ENCODE measurements around the gene PCGF3.

Gene PCGF3, protein sequence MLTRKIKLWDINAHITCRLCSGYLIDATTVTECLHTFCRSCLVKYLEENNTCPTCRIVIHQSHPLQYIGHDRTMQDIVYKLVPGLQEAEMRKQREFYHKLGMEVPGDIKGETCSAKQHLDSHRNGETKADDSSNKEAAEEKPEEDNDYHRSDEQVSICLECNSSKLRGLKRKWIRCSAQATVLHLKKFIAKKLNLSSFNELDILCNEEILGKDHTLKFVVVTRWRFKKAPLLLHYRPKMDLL

DNA sequence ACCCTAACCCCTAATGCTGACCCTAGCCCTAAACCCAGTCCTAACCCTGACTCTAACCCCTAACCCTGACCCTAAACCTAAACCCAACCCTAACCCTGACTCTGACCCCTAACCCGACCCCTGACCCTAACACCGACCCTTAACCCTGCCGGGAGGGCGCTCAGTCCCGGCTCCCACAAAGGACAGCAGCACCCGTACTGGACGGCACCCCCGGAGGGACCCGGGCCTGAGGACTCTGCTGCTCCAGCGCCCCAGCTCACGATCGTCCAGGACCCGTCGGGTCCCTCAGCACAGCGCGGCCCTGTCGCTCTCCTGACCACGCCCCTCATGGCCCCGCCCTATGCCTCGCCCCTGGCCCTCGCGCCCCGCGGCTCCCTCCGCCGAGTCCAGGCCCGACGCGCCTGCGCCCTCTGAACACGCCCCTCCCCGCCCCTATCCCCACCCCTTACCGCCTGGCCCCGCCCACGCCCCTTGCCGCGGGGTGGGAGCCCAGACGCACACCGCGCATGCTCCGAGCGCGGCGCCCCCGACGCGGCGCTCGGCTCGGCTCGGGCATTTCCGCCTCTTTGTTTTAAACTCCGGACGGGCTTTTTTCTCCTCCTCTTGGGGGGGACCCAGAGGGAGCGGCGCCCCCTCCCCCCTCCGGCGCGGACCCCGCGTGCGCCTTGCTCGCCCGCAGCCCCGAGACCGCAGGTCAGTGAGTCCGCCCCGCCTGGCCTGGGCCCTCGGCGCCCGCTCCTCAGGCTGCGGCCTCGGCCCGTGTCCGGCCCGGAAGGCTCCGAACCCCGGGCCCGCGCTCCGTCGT, at the start of gene PCGF3:
PCGF3 (plus strand) TSS at position 555 of the 805 bp plus-strand sequence. CDS start 27,849 bp downstream, outside the sequence.
- peak; percentile 99 for DNase-seq

DNA sequence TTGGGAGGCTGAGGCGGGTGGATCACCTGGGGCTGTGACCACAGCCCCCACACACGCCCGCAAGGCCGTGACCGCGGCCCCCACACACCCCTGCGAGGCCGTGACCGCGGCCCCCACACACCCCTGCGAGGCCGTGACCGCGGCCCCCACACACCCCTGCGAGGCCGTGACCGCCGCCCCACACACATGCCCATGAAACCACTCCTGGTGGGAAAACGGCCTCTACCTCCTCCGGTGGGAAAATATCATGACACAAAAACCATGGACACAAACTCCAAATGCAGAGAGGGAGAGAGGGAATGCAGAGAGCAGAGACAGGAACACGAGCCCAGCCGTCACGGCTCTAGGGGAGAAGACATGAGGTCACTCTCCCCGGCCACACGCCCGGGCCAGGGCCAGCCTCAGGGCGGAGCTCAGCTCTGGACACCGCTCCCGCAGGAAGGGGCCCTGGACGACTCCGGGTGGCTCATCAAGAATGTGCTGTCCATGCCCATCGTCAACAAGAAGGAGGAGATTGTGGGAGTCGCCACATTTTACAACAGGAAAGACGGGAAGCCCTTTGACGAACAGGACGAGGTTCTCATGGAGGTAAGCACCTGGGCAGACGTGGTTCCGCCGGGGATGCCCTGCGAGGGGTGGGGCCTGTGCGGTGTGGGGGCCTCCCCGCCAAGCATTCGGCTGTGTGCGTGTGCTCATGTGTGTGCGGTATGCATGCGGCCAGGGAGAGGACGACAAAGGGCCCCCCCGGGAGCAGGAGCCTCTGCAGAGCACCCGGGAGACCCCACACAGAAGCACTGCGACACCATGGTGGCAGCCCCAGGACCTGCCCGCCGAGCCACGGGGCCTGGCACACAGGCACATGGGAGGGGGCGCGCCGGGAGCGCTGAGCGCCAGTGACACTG, 48.9 kb upstream of the PCGF3 start:
- DNase-seq: no peak

DNA sequence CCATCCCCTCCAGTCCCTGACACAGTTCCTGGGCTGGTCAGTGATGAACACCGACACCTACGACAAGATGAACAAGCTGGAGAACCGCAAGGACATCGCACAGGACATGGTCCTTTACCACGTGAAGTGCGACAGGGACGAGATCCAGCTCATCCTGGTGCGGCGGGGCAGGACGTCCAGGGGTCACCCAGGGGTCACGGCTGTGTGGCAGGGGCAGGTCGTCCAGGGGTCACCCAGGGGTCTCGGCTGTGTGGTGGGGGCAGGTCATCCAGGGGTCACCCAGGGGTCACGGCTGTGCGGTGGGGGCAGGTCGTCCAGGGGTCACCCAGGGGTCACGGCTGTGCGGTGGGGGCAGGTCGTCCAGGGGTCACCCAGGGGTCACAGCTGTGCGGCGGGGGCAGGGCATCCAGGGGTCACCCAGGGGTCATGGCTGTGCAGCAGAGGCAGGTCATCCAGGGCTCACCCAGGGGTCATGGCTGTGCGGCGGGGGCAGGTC, 48.2 kb upstream of the PCGF3 start:
- no peak for DNase-seq

DNA sequence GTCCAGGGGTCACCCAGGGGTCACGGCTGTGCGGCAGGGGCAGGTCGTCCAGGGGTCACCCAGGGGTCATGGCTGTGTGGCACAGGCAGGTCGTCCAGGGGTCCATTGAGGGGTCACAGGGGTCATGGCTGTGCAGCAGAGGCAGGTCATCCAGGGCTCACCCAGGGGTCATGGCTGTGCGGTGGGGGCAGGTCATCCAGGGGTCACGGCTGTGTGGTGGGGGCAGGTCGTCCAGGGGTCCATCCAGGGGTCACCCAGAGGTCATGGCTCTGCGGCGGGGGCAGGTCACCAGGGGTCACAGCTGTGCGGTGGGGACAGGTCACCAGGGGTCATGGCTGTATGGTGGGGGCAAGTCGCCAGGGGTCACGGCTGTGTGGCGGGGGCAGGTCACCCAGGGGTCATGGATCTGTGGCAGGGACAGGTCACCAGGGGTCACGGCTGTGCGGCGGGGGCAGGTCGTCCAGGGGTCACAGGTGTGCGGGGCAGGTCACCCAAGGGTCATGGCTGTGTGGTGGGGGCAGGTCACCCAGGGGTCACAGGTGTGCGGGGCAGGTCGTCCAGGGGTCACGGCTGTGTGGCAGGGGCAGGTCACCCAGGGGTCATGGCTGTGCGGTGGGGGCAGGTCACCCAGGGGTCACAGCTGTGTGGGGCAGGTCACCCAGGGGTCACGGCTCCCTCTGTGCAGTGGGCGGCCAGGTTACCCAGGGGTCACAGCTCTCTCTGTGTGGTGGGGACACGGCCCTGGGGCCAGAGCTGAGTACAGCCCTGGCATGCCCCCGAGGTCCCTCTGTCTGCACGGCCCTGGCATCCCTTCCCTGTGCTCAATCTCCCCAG, 47.6 kb upstream of the PCGF3 start:
- no peak for DNase-seq

DNA sequence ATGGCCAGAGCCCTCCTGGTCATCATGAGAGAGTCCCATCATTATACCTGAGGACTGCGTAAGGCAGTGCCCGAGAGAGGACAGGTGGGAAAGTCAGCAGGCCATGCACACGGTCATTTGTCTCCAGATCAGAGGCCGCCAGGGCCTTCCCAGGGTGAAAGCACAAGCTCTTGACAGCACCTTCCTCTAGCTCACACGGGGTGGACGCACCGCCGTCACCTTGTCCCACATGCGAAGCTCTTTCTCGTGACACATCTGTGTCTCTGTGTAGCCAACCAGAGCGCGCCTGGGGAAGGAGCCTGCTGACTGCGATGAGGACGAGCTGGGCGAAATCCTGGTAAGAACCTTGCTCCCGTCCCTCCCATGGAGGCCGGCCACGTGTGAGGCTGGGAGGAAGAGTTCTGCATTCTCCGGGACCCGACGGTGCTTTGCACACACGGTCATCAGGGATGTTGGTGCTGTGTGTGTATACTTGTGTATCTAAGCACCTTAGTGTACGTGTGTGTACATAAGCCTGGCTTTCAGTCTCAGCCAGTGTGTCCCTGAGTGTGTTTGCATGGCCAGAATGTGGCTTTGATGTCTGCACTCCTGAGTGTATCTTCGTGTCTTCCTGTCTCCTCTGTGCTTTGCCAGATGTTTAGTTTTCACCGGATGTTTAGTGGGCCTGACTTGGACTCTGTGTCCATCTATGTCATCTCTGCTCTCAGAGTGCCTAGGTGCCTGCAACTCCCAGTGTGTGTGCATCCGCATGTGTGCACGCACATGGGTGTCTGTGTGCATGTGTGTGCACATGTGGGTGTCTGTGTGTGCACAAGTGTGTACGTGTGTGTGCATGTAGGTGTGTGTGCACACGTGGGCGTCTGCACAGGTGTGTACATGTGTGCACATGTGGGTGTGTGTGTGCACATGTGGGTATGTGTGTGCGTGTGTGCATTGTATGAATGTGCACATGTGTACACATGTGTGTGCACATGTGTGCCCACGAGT, 46.7 kb upstream of the PCGF3 start:
- no peak for DNase-seq

DNA sequence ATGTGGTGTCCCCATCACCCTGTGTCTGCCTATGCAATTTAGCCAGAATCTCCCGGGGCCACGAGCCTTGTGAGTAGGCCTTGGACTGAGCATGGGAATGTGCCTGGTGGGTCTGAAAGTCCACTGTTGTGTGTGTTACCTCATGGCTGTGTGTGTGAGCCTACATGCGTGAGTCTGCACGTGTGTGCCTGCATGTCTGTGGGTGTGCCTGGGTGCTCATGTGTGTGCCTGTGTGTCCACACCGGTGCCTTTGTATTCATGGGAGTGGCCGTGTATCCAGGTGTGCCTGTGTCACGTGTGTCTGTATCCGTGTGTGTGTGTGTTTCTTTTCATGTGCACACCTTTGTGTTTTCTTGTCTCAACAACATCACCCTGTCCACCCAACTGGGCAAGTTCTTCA, 45.8 kb upstream of the PCGF3 start:
- DNase-seq: no peak

DNA sequence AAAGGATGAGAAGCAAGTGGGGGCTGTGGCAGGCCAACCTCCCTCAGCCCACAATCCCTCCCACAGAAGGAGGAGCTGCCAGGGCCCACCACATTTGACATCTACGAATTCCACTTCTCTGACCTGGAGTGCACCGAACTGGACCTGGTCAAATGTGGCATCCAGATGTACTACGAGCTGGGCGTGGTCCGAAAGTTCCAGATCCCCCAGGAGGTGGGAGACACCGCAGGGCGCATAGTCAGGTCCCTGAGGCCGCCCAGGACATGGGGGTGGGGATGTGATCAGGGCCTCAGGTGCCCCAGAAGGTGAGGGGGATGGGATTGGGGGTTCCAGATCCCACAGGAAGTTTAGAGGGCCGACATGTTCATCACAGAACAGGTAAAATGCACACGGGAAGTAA, 45.2 kb upstream of the PCGF3 start:
- no peak for DNase-seq

DNA sequence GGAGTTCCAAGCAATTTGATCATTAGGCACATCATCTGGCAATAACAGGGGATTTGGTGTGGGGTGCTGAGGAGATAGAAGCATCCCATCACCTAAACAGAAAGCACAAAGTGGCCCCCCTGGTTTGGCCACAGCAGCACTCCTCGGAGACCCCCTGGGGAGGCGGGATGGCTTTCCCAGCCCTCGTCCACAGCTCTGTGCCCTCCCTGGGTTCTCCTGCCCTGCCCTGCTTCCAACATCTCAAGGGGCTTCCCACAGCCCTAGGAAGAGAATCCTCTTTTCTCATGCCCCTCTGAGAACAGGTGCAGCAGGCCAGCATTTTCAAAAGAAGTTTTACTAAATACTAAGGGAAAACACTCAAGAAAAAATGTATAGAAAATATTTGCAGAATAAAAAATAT, 44.4 kb upstream of the PCGF3 start:
- no peak for DNase-seq

DNA sequence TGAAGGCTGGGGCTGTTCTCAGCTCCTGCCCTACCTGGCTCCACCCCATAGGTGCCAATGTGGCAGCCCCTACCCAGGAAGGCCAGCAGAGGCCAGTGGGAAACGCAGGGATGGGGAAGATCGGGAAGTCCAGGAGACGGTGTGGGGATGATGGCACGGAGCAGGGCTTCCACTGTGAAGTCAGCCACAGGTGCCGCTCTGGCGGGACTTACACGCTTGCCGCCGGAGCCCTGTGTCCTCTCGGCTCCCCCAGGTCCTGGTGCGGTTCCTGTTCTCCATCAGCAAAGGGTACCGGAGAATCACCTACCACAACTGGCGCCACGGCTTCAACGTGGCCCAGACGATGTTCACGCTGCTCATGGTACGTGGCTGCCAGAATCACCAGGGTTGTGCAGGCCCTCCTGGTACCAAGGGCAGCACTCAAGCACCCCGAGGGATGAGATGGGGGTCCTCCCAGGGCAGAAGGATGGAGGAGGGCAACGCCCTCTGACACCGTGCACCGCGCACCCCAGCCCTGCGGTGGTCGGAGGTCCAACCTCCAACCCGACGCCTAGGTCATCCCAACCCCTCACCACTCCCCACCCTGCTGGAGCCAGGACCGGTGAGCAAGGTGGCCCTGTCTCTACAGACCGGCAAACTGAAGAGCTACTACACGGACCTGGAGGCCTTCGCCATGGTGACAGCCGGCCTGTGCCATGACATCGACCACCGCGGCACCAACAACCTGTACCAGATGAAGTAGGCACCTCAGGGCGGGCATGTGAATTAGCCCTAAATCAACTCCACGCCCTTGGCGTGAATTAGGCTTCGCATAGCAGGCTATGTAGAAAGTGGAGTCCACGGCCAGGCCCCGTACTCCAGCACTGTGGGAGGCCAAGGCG, 43.5 kb upstream of the PCGF3 start:
- peak; percentile 51 for DNase-seq

DNA sequence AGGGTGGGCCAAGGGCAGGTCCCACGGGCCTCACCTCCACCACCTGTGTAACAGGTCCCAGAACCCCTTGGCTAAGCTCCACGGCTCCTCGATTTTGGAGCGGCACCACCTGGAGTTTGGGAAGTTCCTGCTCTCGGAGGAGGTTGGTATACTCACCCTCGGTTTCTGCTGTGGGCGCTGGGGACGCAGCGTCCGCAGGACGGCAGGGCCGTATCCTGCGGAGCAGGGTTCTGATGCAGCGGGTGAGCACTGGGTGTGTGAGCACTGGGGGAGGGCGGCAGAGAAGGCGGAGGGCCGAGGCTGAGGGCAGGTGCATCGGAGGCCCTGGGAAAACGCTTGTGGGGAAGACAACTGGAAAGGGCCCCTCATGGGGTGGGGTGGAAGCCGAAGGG, 42.6 kb upstream of the PCGF3 start:
- no peak for DNase-seq

DNA sequence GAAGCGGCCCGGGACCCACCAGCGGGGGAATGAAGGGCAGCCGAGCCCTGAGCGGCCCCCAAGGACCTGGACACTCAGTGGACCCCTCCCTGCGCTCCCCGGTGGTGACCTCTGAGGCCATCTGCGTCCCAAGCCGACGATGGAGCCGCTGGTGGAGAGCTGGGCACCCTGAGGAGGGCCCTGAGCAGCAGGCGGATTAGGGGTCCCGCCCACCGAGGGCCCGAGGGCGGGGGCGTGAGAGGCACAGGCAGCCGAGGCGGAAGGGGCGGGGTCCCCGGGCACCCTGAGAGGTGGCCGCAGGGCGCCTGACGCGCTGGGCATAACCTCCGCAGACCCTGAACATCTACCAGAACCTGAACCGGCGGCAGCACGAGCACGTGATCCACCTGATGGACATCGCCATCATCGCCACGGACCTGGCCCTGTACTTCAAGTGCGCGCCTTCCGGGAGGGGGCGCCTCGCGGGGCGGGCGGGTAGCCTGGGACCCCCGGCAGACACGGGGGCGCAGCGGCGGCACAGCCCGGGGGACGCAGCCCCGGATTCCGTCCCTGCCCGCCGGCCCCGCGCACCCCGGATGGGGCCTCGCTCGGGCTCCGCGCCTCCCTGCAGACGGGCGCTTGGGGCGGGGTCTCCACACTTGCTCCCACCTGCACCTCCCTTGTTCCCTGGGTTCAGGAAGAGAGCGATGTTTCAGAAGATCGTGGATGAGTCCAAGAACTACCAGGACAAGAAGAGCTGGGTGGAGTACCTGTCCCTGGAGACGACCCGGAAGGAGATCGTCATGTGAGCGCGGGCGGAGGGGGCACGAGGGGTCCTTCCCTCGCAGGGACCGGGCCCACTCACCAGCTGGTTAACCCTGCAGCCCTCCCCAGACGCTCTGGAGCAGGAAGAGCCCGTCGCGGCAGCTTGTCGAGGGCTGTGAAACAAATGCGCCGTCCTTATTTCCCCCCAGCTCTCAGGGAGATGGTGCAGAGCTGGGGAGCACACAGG, 41.9 kb upstream of the PCGF3 start:
- DNase-seq: peak; percentile 90

DNA sequence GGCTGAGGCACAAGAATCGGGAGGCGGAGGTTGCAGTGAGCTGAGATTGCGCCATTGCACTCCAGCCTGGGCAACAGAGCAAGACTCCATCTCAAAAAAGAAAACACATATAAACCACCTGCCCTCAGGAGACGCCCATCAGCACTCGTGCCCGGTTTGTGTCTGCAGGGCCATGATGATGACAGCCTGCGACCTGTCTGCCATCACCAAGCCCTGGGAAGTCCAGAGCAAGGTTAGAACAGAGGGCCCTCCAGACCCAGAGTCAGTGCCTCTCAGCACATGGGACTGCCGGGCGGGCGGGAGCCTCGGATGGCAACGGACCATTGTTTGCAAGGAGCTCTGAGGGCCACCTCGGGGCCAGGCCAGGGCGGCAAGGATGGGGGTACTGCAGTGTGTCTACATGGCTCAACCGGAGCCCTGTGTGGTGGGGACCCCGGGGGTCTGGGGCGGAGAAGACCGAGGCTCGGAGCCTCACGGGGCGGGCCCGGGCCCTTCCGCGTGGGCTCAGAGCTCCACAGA, 40.9 kb upstream of the PCGF3 start:
- DNase-seq: no peak

DNA sequence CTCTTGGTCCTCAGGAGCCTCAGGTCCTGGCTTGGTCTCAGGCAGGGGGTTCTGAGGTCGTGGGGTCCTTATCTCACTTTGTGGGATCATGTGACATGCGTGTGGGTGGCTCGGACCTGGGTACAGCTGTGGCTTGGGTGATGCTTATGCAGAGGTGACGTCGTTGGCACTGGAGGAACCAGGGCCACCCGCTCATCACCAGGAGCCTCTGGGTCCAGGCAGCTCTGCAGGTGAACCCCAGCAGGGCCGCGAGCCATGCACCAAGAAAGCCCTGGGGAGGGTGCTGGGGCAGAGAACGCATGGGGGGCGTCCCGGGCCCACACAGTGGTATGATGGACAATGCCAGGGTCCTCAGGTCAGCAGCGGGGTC, 40.3 kb upstream of the PCGF3 start:
- no peak for DNase-seq

DNA sequence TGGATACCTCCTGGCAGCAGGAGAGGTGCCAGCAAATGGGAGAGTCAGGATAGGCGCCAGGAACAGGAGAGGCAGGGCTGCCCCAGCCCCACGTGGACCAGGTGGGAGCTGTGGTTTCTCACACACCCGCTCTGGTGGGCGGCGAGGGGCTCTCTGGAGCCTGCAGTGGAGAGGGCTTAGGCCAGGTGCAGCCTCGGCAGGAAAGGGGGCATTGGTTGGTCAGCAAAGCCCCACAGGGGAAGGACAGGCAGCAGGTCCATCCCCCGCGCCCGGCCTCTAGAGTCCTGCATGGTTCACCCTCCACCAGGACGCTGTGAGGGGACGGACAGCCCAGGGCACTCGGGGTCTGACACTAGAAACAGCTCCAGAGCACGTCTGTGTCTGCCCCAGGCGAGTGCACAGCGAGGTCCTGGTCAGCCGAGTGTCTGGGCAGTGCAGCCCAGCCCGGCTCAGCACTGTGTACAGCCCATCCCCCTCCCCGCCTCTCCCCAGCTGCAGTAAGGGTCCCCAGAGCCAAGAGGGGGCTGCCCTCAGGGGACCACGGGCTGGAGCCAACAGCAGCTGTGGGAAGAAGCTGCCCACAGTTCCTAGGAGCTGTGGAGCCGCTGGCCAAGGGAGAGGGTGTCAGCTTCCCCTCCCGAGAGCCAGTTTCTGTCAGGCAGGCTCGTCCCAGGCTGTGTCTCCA, 39.7 kb upstream of the PCGF3 start:
- DNase-seq: no peak

DNA sequence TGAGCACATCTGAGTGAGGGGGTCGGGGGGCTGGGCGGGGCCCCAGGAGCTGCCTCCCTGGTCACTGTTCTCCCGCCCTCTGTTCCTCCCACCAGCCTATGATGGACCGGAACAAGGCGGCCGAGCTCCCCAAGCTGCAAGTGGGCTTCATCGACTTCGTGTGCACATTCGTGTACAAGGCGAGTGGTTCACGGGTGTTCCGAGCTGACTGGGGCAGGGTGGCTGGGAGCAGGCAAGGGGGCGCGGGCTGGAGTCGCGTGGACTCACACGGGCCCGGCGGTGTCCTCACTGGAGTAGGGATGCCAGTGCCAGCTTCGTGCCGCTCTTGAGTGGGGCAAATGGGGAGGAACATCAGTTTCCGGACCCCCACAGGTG, 39.2 kb upstream of the PCGF3 start:
- no peak for DNase-seq

DNA sequence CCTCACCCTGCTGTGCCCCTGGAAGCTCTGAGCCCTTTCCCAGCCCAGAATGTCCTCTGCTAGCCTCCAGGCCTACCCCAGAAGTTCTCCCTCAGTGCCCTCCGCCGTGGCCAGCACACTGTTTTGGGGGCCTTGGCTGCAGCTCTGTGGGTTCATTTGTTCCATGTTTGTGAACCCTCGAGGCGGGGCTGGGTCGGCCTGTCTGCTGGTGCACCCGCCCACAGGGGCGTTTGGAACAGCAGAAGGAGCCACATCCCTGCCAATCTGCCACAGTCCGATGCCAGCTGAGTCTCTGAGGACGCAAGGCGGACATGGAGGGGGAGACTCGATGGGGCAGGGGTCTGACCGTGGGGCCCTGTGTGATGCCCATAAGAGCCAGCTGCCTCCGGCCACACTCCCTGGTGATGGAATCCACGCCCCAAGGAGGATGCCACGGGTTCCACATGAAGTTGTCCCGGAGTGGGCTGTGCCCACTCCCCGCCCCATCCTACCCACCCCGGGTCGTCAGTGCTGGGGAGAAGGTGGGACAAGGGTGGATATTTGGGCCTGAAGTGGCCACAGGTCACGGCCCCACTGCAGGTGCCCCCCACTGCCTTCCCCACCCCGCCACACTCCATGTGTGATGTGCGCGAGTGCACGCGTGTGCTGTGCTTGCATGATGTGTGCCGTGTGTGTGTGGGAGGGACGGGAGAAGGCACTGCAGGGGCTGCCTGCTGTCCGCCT, 38.6 kb upstream of the PCGF3 start:
- no peak for DNase-seq

DNA sequence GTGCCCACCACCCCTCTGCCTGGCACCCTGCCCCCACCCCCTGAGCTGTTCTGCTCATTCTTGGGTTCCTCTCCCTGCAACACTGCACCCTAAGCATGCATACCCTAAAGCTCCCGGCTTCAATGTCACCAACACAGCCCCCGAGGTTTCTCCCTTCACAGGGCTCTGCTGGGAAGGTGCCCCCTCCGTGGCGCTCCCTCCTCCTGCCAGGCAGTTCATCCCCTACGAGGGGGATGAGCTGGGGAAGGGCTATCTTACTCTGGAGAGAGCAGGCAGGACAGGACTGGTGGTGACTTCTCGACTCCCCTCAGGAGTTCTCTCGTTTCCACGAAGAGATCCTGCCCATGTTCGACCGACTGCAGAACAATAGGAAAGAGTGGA, 38.1 kb upstream of the PCGF3 start:
- DNase-seq: no peak
